HCT116 (cell line): ENCODE data around the gene RNF217. TPM values are rescaled to one million over a fixed set of nuclear protein-coding genes. Genes with fewer than 3 reads are reported as not detected.

Experiments used
- ATAC-seq: fragments of 200-7000 bp; cut with Tn5 transposase; 2 replicates; pipeline ENCODE4 v1.9.1; 2020; ENCODE audit warnings: mild to moderate bottlenecking, moderate library complexity
- BruUV-seq: library from RNA; stranded (reverse); fragments of 400-500 nt; replicated peaks from 2 replicates; lab custom pipeline; 2021; lab: Mats Ljungman, UMichigan
- CTCF ChIA-PET: fragments of 300-600 bp; sonication (Branson Sonifier 250); formaldehyde crosslinking; loops from one replicate; lab custom pipeline; 2021; ENCODE audit warnings: antibody characterized with exemption; lab: Charles Lee
- POLR2A ChIA-PET: fragments of 300-600, 350-600 bp; sonication (Branson Sonifier 250); formaldehyde crosslinking; loops from one replicate; lab custom pipeline; 2021; ENCODE audit warnings: antibody characterized with exemption; lab: Charles Lee
- RAD21 ChIA-PET, 2 experiments: fragments of 300-600 bp; sonication (Branson Sonifier 250); formaldehyde crosslinking; loops; one replicate each; lab custom pipeline; 2023; ENCODE audit warnings: low total read pairs in 2 of 2; ENCODE audit not compliant: uncharacterized antibody in 2 of 2, unreplicated experiment in 2 of 2, low non-redundant PET in 1 of 2; lab: Charles Lee
- DNase-seq: peaks from one replicate; pipeline ENCODE4 v3.0.0-alpha.2; 2010; ENCODE audit warnings: low read depth, low spot score
- H2AFZ ChIP-seq: fragments of 200-600 bp; shearing (Covaris generic), sonication (generic); 2 replicates; pipeline ENCODE4 v1.6.1; 2017; ENCODE audit warnings: low read depth, mixed run types, mixed read lengths, antibody characterized with exemption, low read length; ENCODE audit not compliant: poor library complexity, severe bottlenecking
- H3K27ac ChIP-seq: 2 replicates; pipeline ENCODE4 v1.5.1; 2012; ENCODE audit warnings: low read depth, low read length
- H3K27me3 ChIP-seq: fragments of 200-600 bp; sonication (generic); 2 replicates; pipeline ENCODE4 v1.6.1; 2016; ENCODE audit warnings: mixed run types, low read length, mixed read lengths; ENCODE audit not compliant: insufficient read depth
- H3K36me3 ChIP-seq, 2 experiments: fragments of 200-500 bp in 1 of 2; fragments of 200-600 bp in 1 of 2; sonication (Bioruptor generic) in 1 of 2; sonication (generic) in 1 of 2; 2 replicates each; pipeline versions ENCODE4 v1.5.1 to v1.6.1; 2014 to 2016; ENCODE audit warnings: low read length in 2 of 2, inconsistent platforms in 1 of 2, mixed read lengths in 1 of 2, mixed run types in 1 of 2; ENCODE audit not compliant: insufficient read depth in 2 of 2, control insufficient read depth in 1 of 2
- H3K4me1 ChIP-seq, 2 experiments: fragments of 200-600 bp in 1 of 2; sonication (generic) in 1 of 2; 2 replicates each; pipeline versions ENCODE4 v1.5.1 to v1.6.1; 2012 to 2017; ENCODE audit warnings: low read length in 2 of 2, inconsistent platforms in 1 of 2, mild to moderate bottlenecking in 1 of 2, mixed read lengths in 1 of 2, mixed run types in 1 of 2, moderate library complexity in 1 of 2; ENCODE audit not compliant: insufficient read depth in 2 of 2, control insufficient read depth in 1 of 2
- H3K4me2 ChIP-seq: fragments of 200-600 bp; sonication (generic); 2 replicates; pipeline ENCODE4 v1.6.1; 2017; ENCODE audit warnings: mixed run types, low read length, mixed read lengths
- H3K4me3 ChIP-seq, 2 experiments: fragments of 200-600 bp in 1 of 2; sonication (generic) in 1 of 2; replicated peaks in 1 of 2; 2 replicates each; pipeline ENCODE4 v1.5.1; 2011 to 2016; ENCODE audit warnings: low read length in 2 of 2, control low read depth in 1 of 2, low read depth in 1 of 2, mild to moderate bottlenecking in 1 of 2, mixed read lengths in 1 of 2, mixed run types in 1 of 2
- H3K79me2 ChIP-seq: fragments of 200-600 bp; sonication (generic); 2 replicates; pipeline ENCODE4 v1.6.1; 2017; ENCODE audit warnings: mild to moderate bottlenecking, mixed run types, low read length, moderate library complexity, mixed read lengths; ENCODE audit not compliant: insufficient read depth
- H3K9ac ChIP-seq: fragments of 200-600 bp; sonication (generic); 2 replicates; pipeline ENCODE4 v1.6.1; 2016; ENCODE audit warnings: low read length, mixed read lengths
- H3K9me2 ChIP-seq: fragments of 200-600 bp; sonication (generic), shearing (Covaris generic); 2 replicates; pipeline ENCODE4 v1.6.1; 2017; ENCODE audit warnings: mixed run types, mild to moderate bottlenecking, moderate library complexity; ENCODE audit not compliant: insufficient read depth
- H3K9me3 ChIP-seq, 2 experiments: fragments of 200-500 bp in 1 of 2; fragments of 200-600 bp in 1 of 2; sonication (Bioruptor generic) in 1 of 2; sonication (generic) in 1 of 2; 2 replicates each; pipeline ENCODE4 v1.6.1; 2014 to 2017; ENCODE audit warnings: low read length in 2 of 2, mixed read lengths in 2 of 2, inconsistent platforms in 1 of 2, low read depth in 1 of 2, mild to moderate bottlenecking in 1 of 2, mixed run types in 1 of 2, moderate library complexity in 1 of 2; ENCODE audit not compliant: control insufficient read depth in 1 of 2, insufficient read depth in 1 of 2
- H4K20me1 ChIP-seq: fragments of 200-600 bp; sonication (generic), shearing (Covaris generic); 2 replicates; pipeline ENCODE4 v1.6.1; 2017; ENCODE audit warnings: mixed run types, mild to moderate bottlenecking, moderate library complexity; ENCODE audit not compliant: insufficient read depth
- CBX3 ChIP-seq: IDR thresholded peaks from 2 replicates; pipeline ENCODE4 v1.6.1; 2012; ENCODE audit warnings: low read depth
- CEBPB ChIP-seq: IDR thresholded peaks from 2 replicates; pipeline ENCODE4 v1.6.1; 2012; ENCODE audit warnings: low read depth
- MAX ChIP-seq: IDR thresholded peaks from 2 replicates; pipeline ENCODE4 v1.6.1; 2012
- POLR2AphosphoS5 ChIP-seq: IDR thresholded peaks from 2 replicates; pipeline ENCODE4 v1.6.1; 2011; ENCODE audit warnings: mild to moderate bottlenecking, low read depth, low read length, moderate library complexity
- REST ChIP-seq: IDR thresholded peaks from 2 replicates; pipeline ENCODE4 v1.6.1; 2012; ENCODE audit warnings: low read depth
- SIN3A ChIP-seq: IDR thresholded peaks from 2 replicates; pipeline ENCODE4 v1.6.1; 2012; ENCODE audit warnings: low read depth
- ZFX ChIP-seq: fragments of 450-650 bp; IDR thresholded peaks from 2 replicates; pipeline ENCODE4 v1.6.1; 2017
- intact Hi-C: fragments of 100-400 bp; cut with micrococcal nuclease; formaldehyde crosslinking; loops from 2 replicates; pipeline ENCODE4 v1.10.0; 2022
- total RNA-seq: library from RNA; stranded (reverse); gene quantifications from one replicate; pipeline ENCODE4 v1.2.1, GENCODE V29; 2021; ENCODE audit not compliant: unreplicated experiment

Gene RNF217
- total RNA-seq, 1 experiment from 2014 or later = 20.4 TPM

DNA sequence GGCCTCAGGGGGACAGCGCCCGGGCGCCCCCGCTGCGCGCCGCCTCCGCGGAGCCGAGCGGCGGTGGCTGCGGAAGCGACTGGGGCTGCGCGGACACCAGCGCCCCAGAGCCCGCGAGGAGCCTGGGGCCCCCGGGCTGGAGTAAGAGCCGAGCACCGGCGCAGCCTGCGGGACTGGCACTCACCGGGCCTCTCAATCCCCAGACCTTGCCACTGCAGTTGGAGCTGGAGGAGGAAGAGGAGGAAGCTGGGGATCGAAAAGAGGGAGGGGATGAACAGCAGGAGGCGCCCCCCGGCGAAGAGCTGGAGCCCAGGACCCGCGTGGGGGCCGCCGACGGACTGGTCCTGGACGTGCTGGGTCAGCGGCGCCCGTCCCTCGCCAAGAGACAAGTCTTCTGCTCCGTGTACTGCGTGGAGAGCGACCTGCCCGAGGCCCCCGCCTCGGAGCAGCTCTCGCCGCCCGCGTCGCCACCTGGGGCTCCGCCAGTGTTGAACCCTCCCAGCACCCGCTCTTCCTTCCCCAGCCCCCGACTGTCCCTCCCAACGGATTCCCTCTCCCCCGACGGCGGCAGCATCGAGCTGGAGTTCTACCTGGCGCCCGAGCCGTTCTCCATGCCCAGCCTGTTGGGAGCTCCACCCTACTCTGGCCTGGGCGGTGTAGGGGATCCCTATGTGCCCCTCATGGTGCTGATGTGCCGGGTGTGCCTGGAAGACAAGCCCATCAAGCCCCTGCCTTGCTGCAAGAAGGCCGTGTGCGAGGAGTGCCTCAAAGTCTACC is 590 bp downstream of the RNF217 start:
- no TSS peak for BruUV-seq
- H3K4me1 ChIP-seq = peaks cover 36 to 67% of the 10 kb centered on the region in 2 experiments
- H3K27ac ChIP-seq = peak overlapping the region; percentile 85
- ChIA-PET POLR2A (interaction anchor here (0.9 kb wide), 1 partner anchor 10 kb away, joined by 3 read pairs; no protein-coding TSS in a partner anchor), CTCF (interaction anchor here (1.1 kb wide), 1 partner anchor 151 kb away, joined by 5 read pairs; no protein-coding TSS in a partner anchor), RAD21 (interaction anchor here in 1 of 2 experiments (0.8 kb wide), 1 partner anchor 151 kb away, joined by 3 read pairs; no protein-coding TSS in a partner anchor)
- no peaks in the 10 kb centered on the region for H3K9me3 ChIP-seq
- TF ChIP-seq REST (no peak), CEBPB (no peak), MAX (peak; percentile 16; the same call in 1 of the 2 replicates), CBX3 (0 out of 2 replicates have a peak, but pooled peaks have one; percentile 30), ZFX (peak; percentile 85), SIN3A (0 out of 2 replicates have a peak, but pooled peaks have one; percentile 9), POLR2AphosphoS5 (peak; percentile 48)
- ATAC-seq (peak; percentile 44), DNase-seq (no peak)
- peak overlapping the region; percentile 93 for H3K4me2 ChIP-seq
- H3K9ac ChIP-seq = peak overlapping the region; percentile 74
- H3K4me3 ChIP-seq = peak overlapping the region; percentile 66 to 71
- no peaks in the 10 kb centered on the region for H4K20me1 ChIP-seq
- intact Hi-C loops = loop anchor here (10.0 kb wide), 1 partner anchor 142 kb away; no protein-coding TSS in a partner anchor
- no peaks in the 10 kb centered on the region for H3K27me3 ChIP-seq
- H3K9me2 ChIP-seq = no peaks in the 10 kb centered on the region
- peaks cover 45% of the 10 kb centered on the region for H3K79me2 ChIP-seq
- H2AFZ ChIP-seq = no peak overlapping the region
- no peaks in the 10 kb centered on the region for H3K36me3 ChIP-seq
